Right lobe of liver (tissue), 6 donors: ENCODE results near the gene PCDHGA2. TPM values are rescaled to one million over a fixed set of nuclear protein-coding genes. Genes with fewer than 3 reads are reported as not detected.
"Not testable (repeated sequence)": the region's sequence is repeated elsewhere in the genome, so short reads cannot be mapped to it uniquely, and the experiment has no call there.

ENCODE experiments used
- ATAC-seq, 4 donors: fragments of 200-7000 bp; cut with Tn5 transposase; one replicate each; pipeline ENCODE4 v1.9.1; 2020; ENCODE audit warnings: mild to moderate bottlenecking in 4 of 4, moderate library complexity in 4 of 4
- DNase-seq, 3 donors: peaks; one replicate each; pipeline ENCODE4 v3.0.0-alpha.2; 2020
- H3K27ac ChIP-seq, 3 donors: fragments of 200-600 bp; one replicate each; pipeline ENCODE4 v1.8.0; 2022
- H3K27me3 ChIP-seq, 2 donors: fragments of 200-600 bp; one replicate each; pipeline ENCODE4 v1.8.0; 2022
- H3K36me3 ChIP-seq, 4 donors: fragments of 200-600 bp; sonication (generic) in 1 of 4; one replicate each; pipeline versions ENCODE4 v1.5.1 to v1.8.0; 2017 to 2022; ENCODE audit warnings: control low read depth in 1 of 4
- H3K4me1 ChIP-seq, 4 donors: fragments of 200-600 bp; sonication (generic) in 1 of 4; one replicate each; pipeline versions ENCODE4 v1.5.1 to v1.8.0; 2017 to 2022; ENCODE audit warnings: control low read depth in 1 of 4
- H3K4me3 ChIP-seq, 3 donors: fragments of 200-600 bp; one replicate each; pipeline ENCODE4 v1.8.0; 2022
- H3K9me3 ChIP-seq, 4 donors: fragments of 200-600 bp; sonication (generic) in 1 of 4; one replicate each; pipeline versions ENCODE4 v1.5.1 to v1.8.0; 2017 to 2022; ENCODE audit warnings: control low read depth in 1 of 4
- POLR2A ChIP-seq: fragments of 450-650 bp; IDR thresholded peaks from one replicate; pipeline ENCODE4 v1.6.1; 2017; ENCODE audit warnings: antibody characterized with exemption, mild to moderate bottlenecking
- WGBS: methylation state at CpG from one replicate; pipeline ENCODE4 v1.1.6; 2018; ENCODE audit warnings: low coverage, low lambda C conversion rate; ENCODE audit not compliant: insufficient coverage; ENCODE audit errors: missing lambda C conversion rate; 5-methylcytosine and 5-hydroxymethylcytosine counted together
- intact Hi-C, 2 donors: fragments of 100-400 bp; cut with DNase I; formaldehyde crosslinking; loops; one replicate each; pipeline versions ENCODE4 v1.11.2 to v1.14.1; 2022
- total RNA-seq, 6 experiments: library from RNA; depleted of rRNA in 2 of 6; stranded (reverse); fragments of >200 nt in 2 of 6; fragmentation: NEBNext Ultra II Directional in 3 of 6; extraction: Animal tissue kit (Norgen Biotek cat#: 25700) in 3 of 6; gene quantifications; one replicate each; pipeline versions ENCODE4 v1.1.0 to v1.2.4, GENCODE V29; 2016 to 2023
- TF ChIP-seq, protein P1 (sequence below), 4 donors: fragments of 200-600 bp in 3 of 4; fragments of 450-650 bp in 1 of 4; IDR thresholded peaks; one replicate each; pipeline versions ENCODE4 v1.5.1 to v1.8.0; 2016 to 2022; ENCODE audit warnings: antibody characterized with exemption in 4 of 4, mild to moderate bottlenecking in 2 of 4
- donor health status: DM: no; HTN: yes; CAD: no.
- donor health status: DM: no; HTN: no; CAD: no.
- donor health status: DM: no; HTN: no; CAD: no.
- donor health status: DM: no; HTN: yes; CAD: no.
- donor health status: DM: no; HTN: yes; CAD: no.

Gene PCDHGA2
- total RNA-seq, 6 experiments from 2014 or later = 0.49 to 0.88 (median 0.57) TPM

- no peak within 1 kb of the TSS for H3K27ac ChIP-seq
- peaks cover 0 to 4% (median 0%) of the 10 kb centered on the region in 4 donors for H3K9me3 ChIP-seq
- intact Hi-C loops = no loop called here
- no peaks in the 10 kb centered on the region for H3K4me1 ChIP-seq
- no peak for DNase-seq
- ATAC-seq = peak in 1 of 4 donors; percentile 53
- TF ChIP-seq POLR2A = no peak
- TF ChIP-seq, protein P1, sequence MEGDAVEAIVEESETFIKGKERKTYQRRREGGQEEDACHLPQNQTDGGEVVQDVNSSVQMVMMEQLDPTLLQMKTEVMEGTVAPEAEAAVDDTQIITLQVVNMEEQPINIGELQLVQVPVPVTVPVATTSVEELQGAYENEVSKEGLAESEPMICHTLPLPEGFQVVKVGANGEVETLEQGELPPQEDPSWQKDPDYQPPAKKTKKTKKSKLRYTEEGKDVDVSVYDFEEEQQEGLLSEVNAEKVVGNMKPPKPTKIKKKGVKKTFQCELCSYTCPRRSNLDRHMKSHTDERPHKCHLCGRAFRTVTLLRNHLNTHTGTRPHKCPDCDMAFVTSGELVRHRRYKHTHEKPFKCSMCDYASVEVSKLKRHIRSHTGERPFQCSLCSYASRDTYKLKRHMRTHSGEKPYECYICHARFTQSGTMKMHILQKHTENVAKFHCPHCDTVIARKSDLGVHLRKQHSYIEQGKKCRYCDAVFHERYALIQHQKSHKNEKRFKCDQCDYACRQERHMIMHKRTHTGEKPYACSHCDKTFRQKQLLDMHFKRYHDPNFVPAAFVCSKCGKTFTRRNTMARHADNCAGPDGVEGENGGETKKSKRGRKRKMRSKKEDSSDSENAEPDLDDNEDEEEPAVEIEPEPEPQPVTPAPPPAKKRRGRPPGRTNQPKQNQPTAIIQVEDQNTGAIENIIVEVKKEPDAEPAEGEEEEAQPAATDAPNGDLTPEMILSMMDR (IDR thresholded peaks at IDR 0.05) = peak in 3 of 4 donors; percentile 5 to 15 (median 9)
- no peaks in the 10 kb centered on the region for H3K27me3 ChIP-seq
- peak within 1 kb of the TSS in 2 of 3 donors; percentile 3 to 14 for H3K4me3 ChIP-seq
- H3K36me3 ChIP-seq = no peaks in the 10 kb centered on the region
- 15% methylated on average over 21 of the region's 37 CpGs for WGBS
These were observed 44.1 kb downstream of the PCDHGA2 start, which contains the start of gene PCDHGA7 for GRCh38 chr5:141382469-141383294. TSS of gene PCDHGA7 (plus strand) at chr5:141382742. CDS start at chr5:141382900, 158 bp downstream.

GRCh38 chr5:141383345-141383744 is 44.8 kb downstream of the PCDHGA2 start:
- H3K27me3 ChIP-seq = no peaks in the 10 kb centered on the region
- 28% methylated on average over 20 of the region's 21 CpGs for WGBS
- intact Hi-C loops = no loop called here
- H3K4me1 ChIP-seq = no peaks in the 10 kb centered on the region
- H3K4me3 ChIP-seq = no peak overlapping the region
- H3K9me3 ChIP-seq = peaks cover 0 to 4% (median under 1%) of the 10 kb centered on the region in 4 donors
- ATAC-seq (no peak), DNase-seq (no peak)
- no peaks in the 10 kb centered on the region for H3K36me3 ChIP-seq
- TF ChIP-seq, protein P1 (IDR thresholded peaks at IDR 0.05) = no peak
- no peak for TF ChIP-seq POLR2A
- H3K27ac ChIP-seq = no peak overlapping the region

DNA sequence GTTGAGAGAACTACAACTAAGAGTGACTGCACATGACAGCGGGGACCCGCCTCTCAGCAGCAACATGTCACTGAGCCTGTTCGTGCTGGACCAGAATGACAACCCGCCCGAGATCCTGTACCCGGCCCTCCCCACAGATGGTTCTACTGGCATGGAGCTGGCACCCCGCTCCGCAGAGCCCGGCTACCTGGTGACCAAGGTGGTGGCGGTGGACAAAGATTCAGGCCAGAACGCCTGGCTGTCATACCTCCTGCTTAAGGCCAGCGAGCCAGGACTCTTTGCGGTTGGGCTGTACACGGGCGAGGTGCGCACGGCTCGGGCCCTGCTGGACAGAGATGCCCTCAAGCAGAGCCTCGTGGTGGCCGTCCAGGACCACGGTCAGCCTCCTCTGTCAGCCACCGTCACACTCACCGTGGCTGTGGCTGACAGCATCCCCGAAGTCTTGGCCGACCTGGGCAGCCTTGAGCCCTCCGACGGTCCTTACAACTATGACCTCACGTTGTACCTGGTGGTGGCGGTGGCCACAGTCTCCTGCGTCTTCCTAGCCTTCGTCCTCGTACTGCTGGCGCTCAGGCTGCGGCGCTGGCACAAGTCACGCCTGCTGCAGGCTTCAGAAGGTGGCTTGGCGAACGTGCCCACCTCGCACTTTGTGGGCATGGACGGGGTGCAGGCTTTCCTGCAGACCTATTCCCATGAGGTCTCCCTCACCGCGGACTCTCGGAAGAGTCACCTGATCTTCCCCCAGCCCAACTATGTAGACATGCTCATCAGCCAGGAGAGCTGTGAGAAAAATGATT is 46.1 kb downstream of the PCDHGA2 start:
- Histone ChIP-seq H3K27ac (no peak overlapping the region), H3K4me1 (no peaks in the 10 kb centered on the region), H3K36me3 (no peaks in the 10 kb centered on the region), H3K27me3 (no peaks in the 10 kb centered on the region), H3K4me3 (no peak overlapping the region), H3K9me3 (peaks cover 0 to 14% (median 2%) of the 10 kb centered on the region in 4 donors)
- intact Hi-C loops = no loop called here
- WGBS = 10% methylated on average over 4 of the region's 43 CpGs
- TF ChIP-seq, protein P1 (IDR thresholded peaks at IDR 0.05) = no peak
- TF ChIP-seq POLR2A = no peak
- ATAC-seq (no peak), DNase-seq (no peak)

GRCh38 chr5:141387557-141388311 is 49.2 kb downstream of the PCDHGA2 start, which contains the start of gene PCDHGB4:
TSS of gene PCDHGB4 (plus strand) at chr5:141387698. CDS start at chr5:141387885, 187 bp downstream.
- H3K4me1 ChIP-seq, DNase-seq, H3K27ac ChIP-seq, H3K27me3 ChIP-seq, intact Hi-C loops, H3K36me3 ChIP-seq: not testable (repeated sequence)
- H3K4me3 ChIP-seq = peak within 1 kb of the TSS; percentile 17 to 27 (median 24)
- ATAC-seq = peak; percentile 92 to 97 (median 96)
- TF ChIP-seq, protein P1 (IDR thresholded peaks at IDR 0.05) = peak; percentile 30 to 48 (median 45)
- WGBS = 9% methylated on average over 17 of the region's 40 CpGs
- peaks cover 0 to 14% (median 5%) of the 10 kb centered on the region in 4 donors for H3K9me3 ChIP-seq
